Coronary artery (tissue), 2 donors: ENCODE measurements around the gene MAP3K20.

Experiments used
- DNase-seq: peaks from one replicate; pipeline ENCODE4 v3.0.0-alpha.2; 2017; ENCODE audit warnings: low spot score
- H3K27ac ChIP-seq, 2 donors: fragments of 200-600 bp; sonication (generic); one replicate each; pipeline ENCODE4 v1.5.1; 2016 to 2019
- H3K4me3 ChIP-seq: fragments of 200-600 bp; sonication (generic); 2 replicates; pipeline ENCODE4 v1.5.1; 2016; ENCODE audit warnings: mild to moderate bottlenecking, moderate library complexity
- CTCF ChIP-seq: fragments of 200-600 bp; sonication (generic); IDR thresholded peaks from one replicate; pipeline ENCODE4 v1.5.1; 2019; ENCODE audit warnings: antibody characterized with exemption

Gene MAP3K20

GRCh38 chr2:173230181-173230580 is 154.5 kb downstream of the MAP3K20 start:
- Histone ChIP-seq H3K4me3 (no peak overlapping the region), H3K27ac (no peak overlapping the region)
- no peak for TF ChIP-seq CTCF
- no peak for DNase-seq

GRCh38 chr2:173231042-173231441 is 155.4 kb downstream of the MAP3K20 start:
- H3K4me3 ChIP-seq: no peak overlapping the region
- TF ChIP-seq CTCF: no peak
- H3K27ac ChIP-seq: no peak overlapping the region
- no peak for DNase-seq

- Histone ChIP-seq H3K4me3 (no peak overlapping the region), H3K27ac (no peak overlapping the region)
- TF ChIP-seq CTCF: no peak
- DNase-seq: no peak
Observed at GRCh38 chr2:173231465-173231864, 155.8 kb downstream of the MAP3K20 start.

GRCh38 chr2:173232956-173233744 is 157.5 kb downstream of the MAP3K20 start:
- TF ChIP-seq CTCF: no peak
- Histone ChIP-seq H3K27ac (no peak overlapping the region), H3K4me3 (no peak overlapping the region)
- no peak for DNase-seq

GRCh38 chr2:173235947-173236803 is 160.5 kb downstream of the MAP3K20 start:
- DNase-seq: no peak
- Histone ChIP-seq H3K27ac (no peak overlapping the region), H3K4me3 (no peak overlapping the region)
- no peak for TF ChIP-seq CTCF

- Histone ChIP-seq H3K4me3 (no peak overlapping the region), H3K27ac (no peak overlapping the region)
- no peak for TF ChIP-seq CTCF
- no peak for DNase-seq
Observed at GRCh38 chr2:173238385-173238784, 162.7 kb downstream of the MAP3K20 start.
